MCF 10A (cell line): ENCODE data around the gene MRPL14. TPM values are rescaled to one million over a fixed set of nuclear protein-coding genes. Genes with fewer than 3 reads are reported as not detected.

Source experiments
- Bru-seq: library from RNA; stranded (reverse); fragments of 400-500 nt; gene quantifications from one replicate; lab custom pipeline; 2021; lab: Mats Ljungman, UMichigan
- BruChase-seq, 2 experiments: library from RNA; stranded (reverse); fragments of 400-500 nt; gene quantifications; one replicate each; lab custom pipeline; 2021; lab: Mats Ljungman, UMichigan
- BruUV-seq: library from RNA; stranded (reverse); fragments of 400-500 nt; replicated peaks from 2 replicates; lab custom pipeline; 2021; lab: Mats Ljungman, UMichigan
- CTCF ChIA-PET: fragments of 300-600 bp; sonication (Branson Sonifier 250); formaldehyde crosslinking; extraction: SDS; loops from one replicate; lab custom pipeline; 2021; ENCODE audit warnings: antibody characterized with exemption, inconsistent platforms; lab: Yijun Ruan, JAX
- POLR2A ChIA-PET: fragments of 300-600, 350-650 bp; sonication (Branson Sonifier 250); formaldehyde crosslinking; extraction: SDS; loops from one replicate; lab custom pipeline; 2020; ENCODE audit warnings: antibody characterized with exemption, inconsistent platforms; lab: Yijun Ruan, JAX
- DNase-seq: peaks from one replicate; pipeline ENCODE4 v3.0.0-alpha.2; 2018; ENCODE audit not compliant: unreplicated experiment
- H3K27ac Mint-ChIP-seq: one replicate; pipeline ENCODE4 v1.8.0; 2022; ENCODE audit warnings: mild to moderate bottlenecking, low read depth, mixed read lengths; ENCODE audit not compliant: unreplicated experiment
- H3K27me3 Mint-ChIP-seq: one replicate; pipeline ENCODE4 v1.8.0; 2022; ENCODE audit warnings: mixed read lengths; ENCODE audit not compliant: insufficient read depth, unreplicated experiment
- H3K36me3 Mint-ChIP-seq: one replicate; pipeline ENCODE4 v1.8.0; 2022; ENCODE audit warnings: mild to moderate bottlenecking, moderate library complexity, mixed read lengths; ENCODE audit not compliant: insufficient read depth, unreplicated experiment
- H3K4me1 Mint-ChIP-seq: one replicate; pipeline ENCODE4 v1.8.0; 2022; ENCODE audit warnings: mixed read lengths; ENCODE audit not compliant: insufficient read depth, unreplicated experiment
- H3K4me3 Mint-ChIP-seq: one replicate; pipeline ENCODE4 v1.8.0; 2022; ENCODE audit warnings: mild to moderate bottlenecking, moderate library complexity, mixed read lengths; ENCODE audit not compliant: unreplicated experiment
- H3K9me3 Mint-ChIP-seq: one replicate; pipeline ENCODE4 v1.8.0; 2022; ENCODE audit warnings: mixed read lengths; ENCODE audit not compliant: unreplicated experiment
- CTCF ChIP-seq: fragments of 200-600 bp; IDR thresholded peaks from one replicate; pipeline ENCODE4 v1.8.0; 2022; ENCODE audit warnings: antibody characterized with exemption, mild to moderate bottlenecking; ENCODE audit not compliant: unreplicated experiment
- intact Hi-C: fragments of 100-400 bp; cut with micrococcal nuclease; formaldehyde crosslinking; loops from 2 replicates; pipeline ENCODE4 v1.14.1; 2022
- long read RNA-seq: library from polyadenylated mRNA; stranded (forward); transcript quantifications from one replicate; pipeline ENCODE4 v2.0.0, GENCODE V29; 2022
- total RNA-seq: library from RNA; stranded (reverse); gene quantifications from 2 replicates; pipeline ENCODE4 v1.2.3, GENCODE V29; 2022

The MRPL14 gene
- total RNA-seq (47.6 and 66.8 TPM in 2 replicates), Bru-seq, nascent RNA (percentile 76 among the genes with signal in this experiment), BruChase-seq, experiment 1, labeled RNA remaining after a 6-hour chase (percentile 76 among the genes with signal in this experiment), BruChase-seq, experiment 2, labeled RNA remaining after a 2-hour chase (percentile 76 among the genes with signal in this experiment)
- long read RNA-seq, transcript MRPL14-201 (3 exons, 959 nt): major isoform, 162 of 174 reads
- long read RNA-seq, partial matches to known transcripts: 3 of 174 reads
- long read RNA-seq, other reads (novel, unspliced or antisense): 9 of 174 reads

GRCh38 chr6:44127186-44128019 is at the start of gene MRPL14, which contains the start of gene TMEM63B:
Gene MRPL14, minus strand, starts transcription at chr6:44127452. Its CDS starts 10,841 bp downstream, at chr6:44116611.
Gene TMEM63B, plus strand, starts transcription at chr6:44127554. Its CDS starts 7,031 bp downstream, at chr6:44134585.
- H3K4me3 Mint-ChIP-seq: peak within 1 kb of the TSS; percentile 95
- peak within 1 kb of the TSS; percentile 96 for H3K27ac Mint-ChIP-seq
- peak; percentile 86 for DNase-seq
- CTCF ChIA-PET: interaction anchor here (1.0 kb wide), 1 partner anchor 24 kb away, joined by 3 read pairs; no protein-coding TSS in a partner anchor
- H3K4me1 Mint-ChIP-seq: peaks cover 47% of the 10 kb centered on the region
- intact Hi-C loops: no loop called here
- H3K36me3 Mint-ChIP-seq: peaks cover 7% of the 10 kb centered on the region
- no peaks in the 10 kb centered on the region for H3K27me3 Mint-ChIP-seq
- BruUV-seq: no TSS peak
- no peaks in the 10 kb centered on the region for H3K9me3 Mint-ChIP-seq
- POLR2A ChIA-PET: interaction anchor here (0.8 to 1.3 kb wide), 2 partner anchors 11 to 119 kb away, joined by 4 to 6 read pairs; partner anchors contain the start of gene HSP90AB1
- TF ChIP-seq CTCF: no peak

- peaks cover 15% of the 10 kb centered on the region for H3K4me1 Mint-ChIP-seq
- POLR2A ChIA-PET: interaction anchor here (1.2 kb wide), 1 partner anchor 71 kb away, joined by 4 read pairs; the partner anchor contains the start of gene HSP90AB1
- intact Hi-C loops: no loop called here
- no TSS peak for BruUV-seq
- H3K27me3 Mint-ChIP-seq: no peaks in the 10 kb centered on the region
- CTCF ChIA-PET: interaction anchor here (0.6 to 2.1 kb wide), 9 partner anchors 48 to 568 kb away, joined by 3 to 9 read pairs (median 3); no protein-coding TSS in a partner anchor
- no peak for TF ChIP-seq CTCF
- no peaks in the 10 kb centered on the region for H3K36me3 Mint-ChIP-seq
- no peak for DNase-seq
- H3K27ac Mint-ChIP-seq: no peak overlapping the region
- no peak overlapping the region for H3K4me3 Mint-ChIP-seq
- no peaks in the 10 kb centered on the region for H3K9me3 Mint-ChIP-seq
Measured at GRCh38 chr6:44176130-44176761, 49.0 kb upstream of the MRPL14 start.

GRCh38 chr6:44172731-44173500 is 45.7 kb upstream of the MRPL14 start:
- Mint-ChIP-seq H3K27ac (no peak overlapping the region), H3K27me3 (no peaks in the 10 kb centered on the region), H3K4me3 (no peak overlapping the region), H3K4me1 (peaks cover 16% of the 10 kb centered on the region), H3K36me3 (no peaks in the 10 kb centered on the region), H3K9me3 (no peaks in the 10 kb centered on the region)
- ChIA-PET CTCF (interaction anchor here (0.6 to 4.9 kb wide), 35 partner anchors 10 to 1760 kb away, joined by 3 to 38 read pairs (median 5); partner anchors contain the start of genes HSP90AB1 and MYMX), POLR2A (interaction anchor here (0.5 to 1.5 kb wide), 7 partner anchors 51 to 164 kb away, joined by 3 to 9 read pairs (median 3); partner anchors contain the start of genes HSP90AB1 and SLC29A1)
- TF ChIP-seq CTCF: peak; percentile 85
- BruUV-seq: no TSS peak
- intact Hi-C loops: loop anchor here (1.0 to 2.0 kb wide), 4 partner anchors 48 to 166 kb away; partner anchors contain the start of gene HSP90AB1
- DNase-seq: peak; percentile 84
